HG03520 (cell line): Measurements from ENCODE around the gene UQCR10.

Experiments
- ATAC-seq: cut with Tn5 transposase; IDR thresholded peaks from one replicate; pipeline ENCODE4 v1.9.1; 2021; ENCODE audit warnings: mild to moderate bottlenecking, moderate library complexity; ENCODE audit not compliant: unreplicated experiment

Gene UQCR10

GRCh38 chr22:29793396-29793795 lies 26.2 kb downstream of the UQCR10 start:
- ATAC-seq: no peak

GRCh38 chr22:29795663-29796062 lies 28.5 kb downstream of the UQCR10 start:
- ATAC-seq: no peak

- no peak for ATAC-seq
These were observed 30.2 kb downstream of the UQCR10 start for GRCh38 chr22:29797351-29797750.

DNA sequence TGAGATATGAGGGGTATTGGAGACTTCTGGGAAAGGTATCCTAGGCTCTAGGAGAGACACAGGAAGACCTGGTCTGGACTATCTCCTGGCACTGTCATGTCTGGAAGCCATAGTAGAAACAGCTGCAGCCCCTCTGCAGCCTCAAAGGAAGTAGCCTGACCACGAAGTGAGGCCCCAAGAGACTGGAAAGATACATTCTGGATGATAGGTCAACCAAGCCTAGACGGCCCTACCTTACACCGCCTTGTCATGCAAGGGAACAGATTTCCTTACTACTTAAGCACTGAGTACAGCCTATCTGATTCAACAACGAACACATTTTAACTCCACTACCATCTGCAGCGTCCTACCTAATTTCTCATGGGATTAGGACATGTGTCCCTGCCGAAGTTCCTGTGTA lies 31.1 kb downstream of the UQCR10 start:
- no peak for ATAC-seq

DNA sequence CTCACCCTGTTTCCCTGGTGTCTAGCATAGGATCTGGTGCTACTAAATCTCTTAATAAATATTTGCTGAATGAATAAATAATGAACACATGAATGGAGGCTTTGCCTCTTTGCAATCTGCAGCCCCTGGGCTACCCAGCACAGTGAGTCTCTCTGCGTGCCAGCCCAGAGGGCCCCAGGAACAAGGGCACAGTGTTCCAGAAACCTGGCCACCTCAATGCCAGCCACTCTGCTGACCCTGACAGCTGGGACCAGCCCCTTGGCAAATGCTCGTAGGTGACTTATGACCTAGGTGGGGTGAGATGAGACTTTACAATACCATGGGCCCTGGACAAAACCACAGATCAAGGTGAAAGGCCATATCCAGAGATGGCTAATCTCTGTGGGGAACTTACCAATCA lies 31.6 kb downstream of the UQCR10 start:
- no peak for ATAC-seq

GRCh38 chr22:29799217-29799680 lies 32.1 kb downstream of the UQCR10 start:
- ATAC-seq: no peak

GRCh38 chr22:29801153-29801552 lies 34.0 kb downstream of the UQCR10 start:
- ATAC-seq: no peak

DNA sequence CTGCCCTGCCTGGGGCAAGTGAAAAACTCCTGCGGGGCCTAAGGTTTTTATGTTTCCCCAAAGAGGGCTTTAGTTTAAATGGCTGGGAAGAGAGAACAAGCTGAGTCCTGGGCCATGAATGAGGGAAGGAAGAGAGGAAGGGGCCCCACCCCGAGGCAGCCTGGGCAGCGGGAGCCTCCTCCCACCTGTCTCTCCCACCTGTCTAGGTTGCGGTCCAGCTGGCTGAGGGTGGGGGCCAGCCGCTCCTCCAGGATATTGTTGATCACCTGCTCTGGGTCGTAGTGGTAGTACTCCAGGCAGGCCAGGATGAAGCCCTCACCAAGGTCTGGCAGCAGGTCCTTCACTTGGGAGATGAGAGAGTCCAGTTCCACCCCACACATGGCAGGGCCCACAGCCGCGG lies 34.6 kb downstream of the UQCR10 start:
- ATAC-seq: no peak

DNA sequence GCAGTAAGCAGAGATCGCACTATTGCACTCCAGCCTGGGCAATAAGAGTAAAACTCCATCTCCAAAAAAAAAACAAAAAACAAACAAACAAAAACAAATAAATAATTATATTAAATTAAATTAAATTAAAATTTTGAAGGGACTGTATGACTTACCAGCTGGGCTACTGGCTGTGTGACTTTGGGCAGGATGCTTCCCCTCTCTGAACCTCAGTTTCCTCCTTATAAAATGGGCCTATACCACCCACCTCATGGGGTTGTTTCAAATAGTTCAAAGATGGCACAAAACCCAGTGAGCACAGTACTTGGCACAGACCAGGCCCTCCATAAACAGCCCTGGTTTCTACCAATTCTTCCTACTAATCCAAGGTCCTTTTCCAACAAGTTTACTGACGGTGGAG lies 36.0 kb downstream of the UQCR10 start:
- no peak for ATAC-seq

- no peak for ATAC-seq
These were observed 37.8 kb downstream of the UQCR10 start for GRCh38 chr22:29804985-29805384.

DNA sequence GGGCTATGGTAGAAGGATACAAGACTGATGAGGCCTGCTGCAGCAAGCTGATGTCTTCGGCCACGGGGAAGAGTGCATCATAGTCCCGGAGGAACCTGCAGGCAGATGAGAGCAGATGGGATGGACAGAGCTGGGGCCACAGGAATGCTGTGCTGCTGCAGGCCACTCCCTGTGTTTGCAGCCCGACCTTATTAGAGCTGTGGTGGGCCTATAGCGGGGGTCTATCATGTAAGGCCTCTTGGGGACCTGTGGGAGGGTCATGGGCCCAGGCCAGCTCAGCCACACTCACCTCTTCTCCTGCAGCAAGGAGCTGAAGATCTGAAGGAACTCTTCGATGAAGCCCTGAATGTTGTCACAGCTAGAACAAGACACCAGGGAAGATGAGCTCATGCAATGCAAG lies 39.0 kb downstream of the UQCR10 start:
- ATAC-seq: no peak

DNA sequence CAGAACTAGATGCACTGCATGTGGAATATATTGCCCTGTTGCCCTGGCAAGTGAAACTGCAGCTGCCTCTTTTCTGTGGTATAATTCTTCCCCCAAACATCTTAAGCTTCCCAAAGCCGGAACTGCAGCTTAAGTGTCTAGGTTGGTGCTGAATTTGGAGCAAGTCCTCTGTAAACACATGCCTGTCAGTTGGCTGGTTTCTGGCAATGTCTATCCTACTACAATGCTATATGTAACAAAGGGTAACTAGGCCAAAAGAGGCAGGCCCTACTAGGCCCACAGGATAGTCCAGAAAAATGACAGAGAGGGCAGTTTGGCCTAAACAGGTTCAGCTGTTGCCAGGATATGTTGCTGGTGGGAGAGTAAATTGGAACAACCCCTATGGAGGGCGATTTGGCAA lies 43.0 kb downstream of the UQCR10 start:
- no peak for ATAC-seq

GRCh38 chr22:29811377-29811776 lies 44.2 kb downstream of the UQCR10 start:
- no peak for ATAC-seq

- no peak for ATAC-seq
These were observed 46.0 kb downstream of the UQCR10 start for GRCh38 chr22:29813126-29813525.

DNA sequence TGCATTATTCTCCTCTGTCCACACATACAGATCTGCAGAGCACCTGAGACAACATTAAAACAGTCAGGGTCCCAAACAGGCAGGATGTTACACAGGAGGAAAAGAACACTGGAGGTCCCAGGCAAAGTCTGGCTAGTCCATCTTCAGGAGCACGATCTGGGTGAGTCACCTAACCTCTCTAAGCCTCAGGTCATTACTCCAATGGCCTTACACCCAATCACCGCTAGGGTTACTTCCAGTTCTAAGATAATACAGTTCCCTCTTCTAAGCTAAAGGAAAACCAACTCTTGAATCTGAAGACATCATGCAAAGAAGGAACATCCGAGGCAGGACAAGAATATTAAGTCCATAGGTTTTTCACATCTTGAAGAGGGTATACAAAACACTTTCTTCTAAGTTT lies 46.4 kb downstream of the UQCR10 start:
- ATAC-seq: no peak

GRCh38 chr22:29814003-29814402 lies 46.8 kb downstream of the UQCR10 start:
- ATAC-seq: no peak

DNA sequence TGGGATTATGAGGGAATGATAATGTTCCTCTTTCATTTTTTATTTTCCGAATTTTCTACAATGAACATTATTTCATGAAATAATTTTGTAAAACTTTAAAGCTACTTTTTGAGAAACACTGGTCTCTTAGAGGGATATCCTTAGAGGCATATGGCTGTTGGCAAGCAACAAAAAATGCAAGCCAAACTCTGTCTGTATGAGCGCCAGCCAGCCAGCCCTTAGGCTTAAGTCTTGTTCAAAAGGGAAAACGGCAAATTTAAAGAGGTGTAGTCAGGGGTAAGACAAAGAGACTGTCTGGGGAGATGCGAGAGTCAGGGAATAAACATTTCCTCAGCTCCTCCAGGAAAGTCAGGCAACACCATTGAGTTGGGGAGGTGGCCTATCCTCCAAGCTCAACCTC lies 48.4 kb downstream of the UQCR10 start:
- ATAC-seq: no peak

DNA sequence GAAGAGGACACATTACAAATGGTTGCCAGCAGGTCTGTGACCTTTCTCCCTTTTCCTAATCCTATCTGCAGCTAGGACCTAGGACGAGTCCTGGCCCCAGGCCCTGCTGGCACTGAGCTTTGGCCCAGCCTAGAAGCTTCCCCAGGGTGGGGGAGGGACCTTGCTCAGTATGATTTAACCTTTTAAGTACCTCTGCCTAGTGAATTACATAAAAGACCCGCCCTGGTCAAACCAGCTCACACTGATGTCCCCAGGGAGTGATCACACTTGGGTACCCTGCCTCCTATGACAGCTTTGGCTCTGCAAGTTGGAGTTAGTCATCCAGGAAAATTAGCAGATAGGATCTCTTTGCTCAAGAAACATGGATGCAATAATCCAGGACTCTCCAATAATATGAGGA lies 49.0 kb downstream of the UQCR10 start:
- no peak for ATAC-seq

DNA sequence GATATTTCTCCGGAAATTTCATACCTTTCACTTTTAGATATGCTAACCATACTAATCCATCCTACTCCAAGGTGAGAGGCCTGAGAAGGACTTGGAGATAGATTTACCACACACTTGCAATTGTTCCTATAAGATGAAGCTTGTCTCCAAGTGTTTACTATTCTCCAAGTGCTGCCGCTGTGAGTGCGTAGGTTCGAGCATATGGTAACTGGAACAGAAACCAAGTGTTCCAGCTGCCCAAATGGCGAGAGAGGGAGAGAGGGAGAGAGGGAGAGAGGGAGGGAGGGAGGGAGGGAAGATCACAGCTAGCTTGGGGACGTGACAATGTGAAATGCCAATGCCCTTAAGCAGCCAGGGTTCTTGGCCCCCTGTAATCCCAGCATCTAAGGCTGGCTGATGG lies 49.4 kb downstream of the UQCR10 start:
- ATAC-seq: no peak

GRCh38 chr22:29816980-29817379 lies 49.8 kb downstream of the UQCR10 start:
- ATAC-seq: no peak

- no peak for ATAC-seq
These were observed 50.6 kb downstream of the UQCR10 start for GRCh38 chr22:29817724-29818123.

- no peak for ATAC-seq
These were observed 52.3 kb downstream of the UQCR10 start for GRCh38 chr22:29819501-29819900.
